ENCODE measurements around the gene TPSAB1. TPM values are rescaled to one million over a fixed set of nuclear protein-coding genes. Genes with fewer than 3 reads are reported as not detected.

The TPSAB1 gene
- total RNA-seq, 2 experiments from 2014 or later: not detected

GRCh38 chr16:1199347-1200013 is 41.0 kb upstream of the TPSAB1 start:
- H3K4me1 Mint-ChIP-seq (ENCODE audit: low read depth): no peaks in the 10 kb centered on the region
- no peaks in the 10 kb centered on the region for H3K36me3 Mint-ChIP-seq (ENCODE audit: low read depth)
- DNase-seq (no peak), ATAC-seq (peak; percentile 34)
- POLR2A ChIA-PET: no interaction called here
- CTCF ChIA-PET: no interaction called here
- H3K27ac Mint-ChIP-seq: no peak overlapping the region
- no peaks in the 10 kb centered on the region for H3K27me3 Mint-ChIP-seq (ENCODE audit: low read depth)
- no peak overlapping the region for H3K4me3 Mint-ChIP-seq
- H3K9me3 Mint-ChIP-seq (ENCODE audit: insufficient read depth): no peaks in the 10 kb centered on the region

GRCh38 chr16:1200014-1200627 is 40.4 kb upstream of the TPSAB1 start:
- CTCF ChIA-PET: no interaction called here

DNA sequence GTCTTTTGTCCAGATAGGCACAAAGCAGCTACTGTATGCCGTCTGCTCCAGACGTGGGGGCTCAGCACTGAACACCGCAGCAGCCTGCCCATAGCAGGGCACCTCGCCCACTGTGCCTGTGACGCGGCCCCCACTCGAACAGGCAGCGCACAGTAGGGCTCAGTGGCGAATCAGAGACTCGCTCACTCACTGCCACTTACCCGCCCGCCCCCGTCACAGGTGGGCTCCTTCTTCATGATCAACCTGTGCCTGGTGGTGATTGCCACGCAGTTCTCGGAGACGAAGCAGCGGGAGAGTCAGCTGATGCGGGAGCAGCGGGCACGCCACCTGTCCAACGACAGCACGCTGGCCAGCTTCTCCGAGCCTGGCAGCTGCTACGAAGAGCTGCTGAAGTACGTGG is 39.1 kb upstream of the TPSAB1 start:
- Mint-ChIP-seq H3K4me3 (no peak overlapping the region), H3K27me3 (ENCODE audit: low read depth) (no peaks in the 10 kb centered on the region), H3K9me3 (ENCODE audit: insufficient read depth) (no peaks in the 10 kb centered on the region), H3K27ac (no peak overlapping the region), H3K36me3 (ENCODE audit: low read depth) (no peaks in the 10 kb centered on the region), H3K4me1 (ENCODE audit: low read depth) (no peaks in the 10 kb centered on the region)
- ChIA-PET POLR2A (no interaction called here), CTCF (no interaction called here)
- DNase-seq: no peak
- ATAC-seq: no peak

More at GRCh38 chr16:1200014-1200627, 40.4 kb upstream of the TPSAB1 start:
- H3K27me3 Mint-ChIP-seq (ENCODE audit: low read depth): no peaks in the 10 kb centered on the region
- no peaks in the 10 kb centered on the region for H3K36me3 Mint-ChIP-seq (ENCODE audit: low read depth)
- POLR2A ChIA-PET: no interaction called here
- no peaks in the 10 kb centered on the region for H3K9me3 Mint-ChIP-seq (ENCODE audit: insufficient read depth)
- no peak overlapping the region for H3K27ac Mint-ChIP-seq
- H3K4me1 Mint-ChIP-seq (ENCODE audit: low read depth): no peaks in the 10 kb centered on the region
- H3K4me3 Mint-ChIP-seq: no peak overlapping the region
- DNase-seq (no peak), ATAC-seq (no peak)

DNA sequence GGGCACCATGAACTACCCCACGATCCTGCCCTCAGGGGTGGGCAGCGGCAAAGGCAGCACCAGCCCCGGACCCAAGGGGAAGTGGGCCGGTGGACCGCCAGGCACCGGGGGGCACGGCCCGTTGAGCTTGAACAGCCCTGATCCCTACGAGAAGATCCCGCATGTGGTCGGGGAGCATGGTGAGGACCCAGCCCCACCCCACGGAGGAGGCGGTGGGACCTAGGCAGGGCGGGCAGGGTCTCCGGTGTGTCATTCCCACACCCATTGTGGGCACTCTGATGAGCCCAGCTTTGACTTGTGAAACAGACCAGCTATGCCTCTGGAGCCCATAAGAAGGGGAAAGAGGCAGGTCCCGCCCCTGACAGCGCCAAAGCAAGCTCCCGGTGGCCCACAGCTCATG is 38.2 kb upstream of the TPSAB1 start:
- no peaks in the 10 kb centered on the region for H3K36me3 Mint-ChIP-seq (ENCODE audit: low read depth)
- no peak for ATAC-seq
- no peaks in the 10 kb centered on the region for H3K9me3 Mint-ChIP-seq (ENCODE audit: insufficient read depth)
- no peaks in the 10 kb centered on the region for H3K4me1 Mint-ChIP-seq (ENCODE audit: low read depth)
- H3K27ac Mint-ChIP-seq: no peak overlapping the region
- CTCF ChIA-PET: no interaction called here
- no peak for DNase-seq
- H3K27me3 Mint-ChIP-seq (ENCODE audit: low read depth): no peaks in the 10 kb centered on the region
- POLR2A ChIA-PET: no interaction called here
- H3K4me3 Mint-ChIP-seq: no peak overlapping the region

DNA sequence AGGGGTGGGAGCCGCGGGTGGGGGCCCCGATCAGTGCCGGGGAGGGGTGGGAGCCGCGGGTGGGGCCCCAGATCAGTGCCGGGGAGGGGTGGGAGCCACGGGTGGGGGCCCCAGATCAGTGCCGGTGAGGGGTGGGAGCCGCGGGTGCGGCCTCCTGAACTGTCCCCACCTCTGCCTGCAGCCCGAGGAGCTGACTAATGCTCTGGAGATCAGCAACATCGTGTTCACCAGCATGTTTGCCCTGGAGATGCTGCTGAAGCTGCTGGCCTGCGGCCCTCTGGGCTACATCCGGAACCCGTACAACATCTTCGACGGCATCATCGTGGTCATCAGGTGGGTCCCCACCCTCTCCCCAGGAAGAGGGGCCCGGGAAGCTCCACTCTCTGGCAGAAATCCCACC is 35.6 kb upstream of the TPSAB1 start:
- CTCF ChIA-PET: no interaction called here
- Mint-ChIP-seq H3K4me3 (no peak overlapping the region), H3K27ac (no peak overlapping the region), H3K27me3 (ENCODE audit: low read depth) (no peaks in the 10 kb centered on the region), H3K9me3 (ENCODE audit: insufficient read depth) (no peaks in the 10 kb centered on the region), H3K36me3 (ENCODE audit: low read depth) (no peaks in the 10 kb centered on the region), H3K4me1 (ENCODE audit: low read depth) (peaks cover 6% of the 10 kb centered on the region)
- ATAC-seq (no peak), DNase-seq (no peak)
- POLR2A ChIA-PET: no interaction called here

DNA sequence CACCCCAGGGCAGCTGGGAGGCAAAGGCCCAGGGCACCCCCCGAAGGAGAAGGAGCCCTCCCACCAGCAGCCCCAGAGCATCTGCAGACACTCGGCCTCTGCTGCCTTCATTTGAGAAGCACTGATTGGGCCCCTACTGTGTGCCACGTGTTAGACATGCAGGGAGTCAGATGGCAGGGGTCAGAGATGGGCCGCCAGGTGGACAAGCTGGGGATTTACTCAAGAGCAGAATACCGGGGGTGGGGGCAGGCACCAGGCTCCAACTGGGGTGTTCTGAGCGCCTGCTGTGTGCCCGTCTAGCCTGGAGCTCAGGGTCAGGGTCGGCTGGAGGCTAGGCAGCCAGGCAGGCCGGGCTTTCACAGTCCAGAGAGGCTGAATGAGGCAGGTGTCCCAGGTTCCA is 34.2 kb upstream of the TPSAB1 start:
- DNase-seq: no peak
- no peak overlapping the region for H3K27ac Mint-ChIP-seq
- H3K9me3 Mint-ChIP-seq (ENCODE audit: insufficient read depth): no peaks in the 10 kb centered on the region
- H3K4me3 Mint-ChIP-seq: no peak overlapping the region
- ATAC-seq: no peak
- H3K4me1 Mint-ChIP-seq (ENCODE audit: low read depth): peaks cover 6% of the 10 kb centered on the region
- H3K27me3 Mint-ChIP-seq (ENCODE audit: low read depth): no peaks in the 10 kb centered on the region
- ChIA-PET CTCF (no interaction called here), POLR2A (no interaction called here)
- no peaks in the 10 kb centered on the region for H3K36me3 Mint-ChIP-seq (ENCODE audit: low read depth)

DNA sequence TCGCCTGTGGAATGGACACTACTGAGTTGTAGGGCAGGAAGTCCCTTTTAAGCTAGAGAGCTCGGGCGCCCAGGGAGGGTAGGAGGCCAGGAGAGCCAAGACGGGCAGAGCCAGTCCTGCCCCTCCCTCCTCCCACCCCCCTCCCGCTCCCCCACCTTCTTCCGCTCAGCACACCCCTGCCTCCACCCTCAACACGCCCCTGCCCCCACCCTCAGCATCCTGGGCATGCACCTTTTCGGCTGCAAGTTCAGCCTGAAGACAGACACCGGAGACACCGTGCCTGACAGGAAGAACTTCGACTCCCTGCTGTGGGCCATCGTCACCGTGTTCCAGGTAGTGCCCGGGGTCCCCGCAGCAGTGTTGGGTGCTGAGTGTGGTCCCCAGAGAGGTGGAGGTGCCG is 33.7 kb upstream of the TPSAB1 start:
- no peak overlapping the region for H3K27ac Mint-ChIP-seq

GRCh38 chr16:1208239-1208830 is 32.2 kb upstream of the TPSAB1 start:
- Mint-ChIP-seq H3K4me3 (peak overlapping the region; percentile 38), H3K36me3 (ENCODE audit: low read depth) (no peaks in the 10 kb centered on the region), H3K27ac (peak overlapping the region; percentile 78), H3K9me3 (ENCODE audit: insufficient read depth) (no peaks in the 10 kb centered on the region), H3K4me1 (ENCODE audit: low read depth) (peaks cover 6% of the 10 kb centered on the region), H3K27me3 (ENCODE audit: low read depth) (no peaks in the 10 kb centered on the region)
- DNase-seq (peak; percentile 45), ATAC-seq (peak; percentile 84)
- POLR2A ChIA-PET: no interaction called here
- CTCF ChIA-PET: no interaction called here

More for the DNA sequence above, 33.7 kb upstream of the TPSAB1 start:
- Mint-ChIP-seq H3K4me1 (ENCODE audit: low read depth) (peaks cover 6% of the 10 kb centered on the region), H3K36me3 (ENCODE audit: low read depth) (no peaks in the 10 kb centered on the region), H3K27me3 (ENCODE audit: low read depth) (no peaks in the 10 kb centered on the region), H3K4me3 (no peak overlapping the region), H3K9me3 (ENCODE audit: insufficient read depth) (no peaks in the 10 kb centered on the region)
- CTCF ChIA-PET: no interaction called here
- ATAC-seq: no peak
- POLR2A ChIA-PET: no interaction called here
- no peak for DNase-seq

GRCh38 chr16:1209081-1209480 is 31.4 kb upstream of the TPSAB1 start:
- no peaks in the 10 kb centered on the region for H3K36me3 Mint-ChIP-seq (ENCODE audit: low read depth)
- H3K27ac Mint-ChIP-seq: no peak overlapping the region
- no peaks in the 10 kb centered on the region for H3K9me3 Mint-ChIP-seq (ENCODE audit: insufficient read depth)
- H3K27me3 Mint-ChIP-seq (ENCODE audit: low read depth): no peaks in the 10 kb centered on the region
- CTCF ChIA-PET: no interaction called here
- POLR2A ChIA-PET: no interaction called here
- no peak overlapping the region for H3K4me3 Mint-ChIP-seq
- DNase-seq (no peak), ATAC-seq (no peak)
- H3K4me1 Mint-ChIP-seq (ENCODE audit: low read depth): peaks cover 6% of the 10 kb centered on the region

DNA sequence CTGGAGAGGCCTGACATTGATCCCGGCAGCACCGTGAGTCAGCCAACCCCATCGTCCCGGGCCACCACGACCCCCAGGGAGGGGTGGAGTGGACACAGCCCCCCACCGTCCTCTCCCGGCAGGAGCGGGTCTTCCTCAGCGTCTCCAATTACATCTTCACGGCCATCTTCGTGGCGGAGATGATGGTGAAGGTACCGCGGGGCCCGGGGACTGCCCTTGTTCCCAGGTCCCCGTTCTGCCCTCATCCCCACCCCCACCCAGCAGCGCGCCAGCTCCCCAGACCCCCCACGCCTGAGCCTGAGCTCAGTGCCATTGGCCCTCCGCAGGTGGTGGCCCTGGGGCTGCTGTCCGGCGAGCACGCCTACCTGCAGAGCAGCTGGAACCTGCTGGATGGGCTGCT is 30.0 kb upstream of the TPSAB1 start:
- no peaks in the 10 kb centered on the region for H3K9me3 Mint-ChIP-seq (ENCODE audit: insufficient read depth)
- H3K27ac Mint-ChIP-seq: no peak overlapping the region
- peaks cover 6% of the 10 kb centered on the region for H3K4me1 Mint-ChIP-seq (ENCODE audit: low read depth)
- no peak for ATAC-seq
- CTCF ChIA-PET: no interaction called here
- H3K4me3 Mint-ChIP-seq: no peak overlapping the region
- H3K36me3 Mint-ChIP-seq (ENCODE audit: low read depth): no peaks in the 10 kb centered on the region
- POLR2A ChIA-PET: interaction anchor here (0.6 kb wide), 1 partner anchor 273 kb away, joined by 3 read pairs; no protein-coding TSS in a partner anchor
- no peaks in the 10 kb centered on the region for H3K27me3 Mint-ChIP-seq (ENCODE audit: low read depth)
- DNase-seq: no peak

- no peak for DNase-seq
- Mint-ChIP-seq H3K9me3 (ENCODE audit: insufficient read depth) (no peaks in the 10 kb centered on the region), H3K4me1 (ENCODE audit: low read depth) (peaks cover 6% of the 10 kb centered on the region), H3K27ac (no peak overlapping the region), H3K27me3 (ENCODE audit: low read depth) (no peaks in the 10 kb centered on the region), H3K36me3 (ENCODE audit: low read depth) (no peaks in the 10 kb centered on the region), H3K4me3 (no peak overlapping the region)
- ChIA-PET POLR2A (no interaction called here), CTCF (no interaction called here)
- ATAC-seq: no peak
These were observed 28.8 kb upstream of the TPSAB1 start for GRCh38 chr16:1211451-1212268.

- no peak overlapping the region for H3K27ac Mint-ChIP-seq
- no peaks in the 10 kb centered on the region for H3K36me3 Mint-ChIP-seq (ENCODE audit: low read depth)
- H3K9me3 Mint-ChIP-seq (ENCODE audit: insufficient read depth): no peaks in the 10 kb centered on the region
- ChIA-PET CTCF (no interaction called here), POLR2A (no interaction called here)
- ATAC-seq (no peak), DNase-seq (no peak)
- H3K4me3 Mint-ChIP-seq: no peak overlapping the region
- H3K27me3 Mint-ChIP-seq (ENCODE audit: low read depth): no peaks in the 10 kb centered on the region
- H3K4me1 Mint-ChIP-seq (ENCODE audit: low read depth): peaks cover 6% of the 10 kb centered on the region
These were observed 27.8 kb upstream of the TPSAB1 start for GRCh38 chr16:1212616-1213194.
